Left ventricle myocardium superior (tissue), 1 donor: ENCODE measurements around the gene KIZ. TPM values are rescaled to one million over a fixed set of nuclear protein-coding genes. Genes with fewer than 3 reads are reported as not detected.

Experiments
- ATAC-seq: fragments of 200-7000 bp; cut with Tn5 transposase; one replicate; pipeline ENCODE4 v1.9.1; 2020; ENCODE audit warnings: mild to moderate bottlenecking, moderate library complexity
- DNase-seq: peaks from one replicate; pipeline ENCODE4 v3.0.0-alpha.2; 2020
- intact Hi-C: fragments of 100-400 bp; cut with micrococcal nuclease; formaldehyde crosslinking; loops from one replicate; pipeline ENCODE4 v1.11.0; 2022
- total RNA-seq: library from RNA; stranded (reverse); fragmentation: NEBNext Ultra II Directional; extraction: Animal tissue kit (Norgen Biotek cat#: 25700); gene quantifications from one replicate; pipeline ENCODE4 v1.2.1, GENCODE V29; 2021
- donor health status: DM: no; HTN: yes; CAD: no; lungs with severe emphysema.

KIZ gene
- total RNA-seq, 1 donor from 2014 or later: 41.9 TPM

- ATAC-seq: no peak
- DNase-seq: no peak
- intact Hi-C loops: no loop called here
Observed at GRCh38 chr20:21206584-21206983, 80.7 kb downstream of the KIZ start.

GRCh38 chr20:21208999-21209398, 83.1 kb downstream of the KIZ start:
- DNase-seq (no peak), ATAC-seq (no peak)
- intact Hi-C loops: no loop called here

- DNase-seq: no peak
- intact Hi-C loops: no loop called here
- ATAC-seq: no peak
Observed at GRCh38 chr20:21209668-21210067, 83.8 kb downstream of the KIZ start.

- no peak for DNase-seq
- no peak for ATAC-seq
- intact Hi-C loops: no loop called here
Observed at GRCh38 chr20:21213691-21214090, 87.8 kb downstream of the KIZ start.

- intact Hi-C loops: no loop called here
- DNase-seq (no peak), ATAC-seq (no peak)
Observed at GRCh38 chr20:21214431-21214830, 88.5 kb downstream of the KIZ start.

GRCh38 chr20:21219686-21220085, 93.8 kb downstream of the KIZ start:
- intact Hi-C loops: no loop called here
- DNase-seq: no peak
- ATAC-seq: no peak

- ATAC-seq: no peak
- intact Hi-C loops: no loop called here
Observed at GRCh38 chr20:21224217-21224616, 98.3 kb downstream of the KIZ start.

GRCh38 chr20:21225215-21225947, 99.5 kb downstream of the KIZ start:
- no peak for DNase-seq
- intact Hi-C loops: no loop called here
- ATAC-seq: no peak

More at GRCh38 chr20:21224217-21224616, 98.3 kb downstream of the KIZ start:
- DNase-seq: no peak

- DNase-seq (no peak), ATAC-seq (no peak)
- intact Hi-C loops: no loop called here
Observed at GRCh38 chr20:21228511-21228910, 102.6 kb downstream of the KIZ start.

- intact Hi-C loops: no loop called here
- ATAC-seq (no peak), DNase-seq (no peak)
Observed at GRCh38 chr20:21229163-21229562, 103.3 kb downstream of the KIZ start.

- DNase-seq (no peak), ATAC-seq (no peak)
- intact Hi-C loops: no loop called here
Observed at GRCh38 chr20:21230220-21230619, 104.3 kb downstream of the KIZ start.

GRCh38 chr20:21230686-21231085, 104.8 kb downstream of the KIZ start:
- no peak for DNase-seq
- ATAC-seq: no peak
- intact Hi-C loops: no loop called here

GRCh38 chr20:21232546-21233280, 106.8 kb downstream of the KIZ start:
- no peak for ATAC-seq
- no peak for DNase-seq
- intact Hi-C loops: no loop called here

- no peak for ATAC-seq
- no peak for DNase-seq
- intact Hi-C loops: no loop called here
Observed at GRCh38 chr20:21234324-21234723, 108.4 kb downstream of the KIZ start.

- intact Hi-C loops: no loop called here
- no peak for ATAC-seq
- no peak for DNase-seq
Observed at GRCh38 chr20:21234806-21235483, 109.1 kb downstream of the KIZ start.

- intact Hi-C loops: no loop called here
- DNase-seq (peak; percentile 70), ATAC-seq (peak; percentile 78)
Observed at GRCh38 chr20:21235484-21236445, 109.9 kb downstream of the KIZ start.

GRCh38 chr20:21237956-21238799, 112.3 kb downstream of the KIZ start:
- ATAC-seq (peak; percentile 88), DNase-seq (peak; percentile 41)
- intact Hi-C loops: no loop called here

- intact Hi-C loops: no loop called here
- no peak for ATAC-seq
- DNase-seq: no peak
Observed at GRCh38 chr20:21238818-21239536, 113.1 kb downstream of the KIZ start.
